GM12872 (cell line): ENCODE data around the gene FBXW10B.

Source experiments
- CTCF ChIP-seq: IDR thresholded peaks from 3 replicates; pipeline ENCODE4 v1.5.1; 2011; ENCODE audit warnings: low read depth, mild to moderate bottlenecking, low read length, moderate library complexity; ENCODE audit not compliant: insufficient read depth

Gene FBXW10B

GRCh38 chr17:15658296-15658695 lies 38.8 kb upstream of the FBXW10B start:
- TF ChIP-seq CTCF = no peak

- no peak for TF ChIP-seq CTCF
These were observed 38.4 kb upstream of the FBXW10B start for GRCh38 chr17:15657868-15658267.

GRCh38 chr17:15654886-15655561 lies 35.5 kb upstream of the FBXW10B start:
- no peak for TF ChIP-seq CTCF

- no peak for TF ChIP-seq CTCF
These were observed 33.5 kb upstream of the FBXW10B start for GRCh38 chr17:15652960-15653359.

GRCh38 chr17:15651583-15652110 lies 32.1 kb upstream of the FBXW10B start:
- no peak for TF ChIP-seq CTCF

- no peak for TF ChIP-seq CTCF
These were observed 31.5 kb upstream of the FBXW10B start for GRCh38 chr17:15650741-15651582.

GRCh38 chr17:15649861-15650421 lies 30.4 kb upstream of the FBXW10B start:
- TF ChIP-seq CTCF = no peak
